Peyer's patch (tissue), 4 donors: ENCODE results near the gene RAB7A. TPM values are rescaled to one million over a fixed set of nuclear protein-coding genes. Genes with fewer than 3 reads are reported as not detected.
"Not testable (repeated sequence)": the region's sequence is repeated elsewhere in the genome, so short reads cannot be mapped to it uniquely, and the experiment has no call there.

Experiments
- DNase-seq, 3 donors: peaks; one replicate each; pipeline ENCODE4 v3.0.0-alpha.2; 2017 to 2019
- H3K27ac ChIP-seq, 4 donors: fragments of 200-600 bp; sonication (generic); one replicate each; pipeline ENCODE4 v1.5.1; 2016 to 2019
- H3K27me3 ChIP-seq, 2 donors: fragments of 200-600 bp; sonication (generic); one replicate each; pipeline ENCODE4 v1.5.1; 2019
- H3K36me3 ChIP-seq, 3 donors: fragments of 200-600 bp; sonication (generic); one replicate each; pipeline ENCODE4 v1.5.1; 2016 to 2019
- H3K4me1 ChIP-seq, 4 donors: fragments of 200-600 bp; sonication (generic); one replicate each; pipeline ENCODE4 v1.5.1; 2016 to 2019
- H3K4me3 ChIP-seq, 4 donors: fragments of 200-600 bp; sonication (generic); 1 replicate in 3 of 4; 2 replicates in 1 of 4; pipeline ENCODE4 v1.5.1; 2016 to 2019; ENCODE audit warnings: mild to moderate bottlenecking in 1 of 4
- H3K9me3 ChIP-seq, 4 donors: fragments of 200-600 bp; sonication (generic); one replicate each; pipeline ENCODE4 v1.5.1; 2016 to 2019; ENCODE audit warnings: mild to moderate bottlenecking in 1 of 4
- CTCF ChIP-seq, 6 experiments: fragments of 450-650 bp in 4 of 6; fragments of 200-600 bp in 2 of 6; sonication (generic) in 1 of 6; IDR thresholded peaks; one replicate each; pipeline ENCODE4 v1.5.1; 2017 to 2019; ENCODE audit warnings: antibody characterized with exemption in 6 of 6, mild to moderate bottlenecking in 3 of 6, moderate library complexity in 1 of 6
- POLR2A ChIP-seq, 2 donors: fragments of 450-650 bp; IDR thresholded peaks; one replicate each; pipeline ENCODE4 v1.5.1; 2017; ENCODE audit warnings: antibody characterized with exemption in 2 of 2, mild to moderate bottlenecking in 2 of 2, moderate library complexity in 2 of 2
- total RNA-seq, 4 donors: library from RNA; depleted of rRNA; stranded (reverse); fragments of >200 nt; gene quantifications; one replicate each; pipeline ENCODE4 v1.1.0, GENCODE V29; 2016

RAB7A gene
- total RNA-seq, 4 donors from 2014 or later: 96.6 to 116 (median 99.4) TPM

DNA sequence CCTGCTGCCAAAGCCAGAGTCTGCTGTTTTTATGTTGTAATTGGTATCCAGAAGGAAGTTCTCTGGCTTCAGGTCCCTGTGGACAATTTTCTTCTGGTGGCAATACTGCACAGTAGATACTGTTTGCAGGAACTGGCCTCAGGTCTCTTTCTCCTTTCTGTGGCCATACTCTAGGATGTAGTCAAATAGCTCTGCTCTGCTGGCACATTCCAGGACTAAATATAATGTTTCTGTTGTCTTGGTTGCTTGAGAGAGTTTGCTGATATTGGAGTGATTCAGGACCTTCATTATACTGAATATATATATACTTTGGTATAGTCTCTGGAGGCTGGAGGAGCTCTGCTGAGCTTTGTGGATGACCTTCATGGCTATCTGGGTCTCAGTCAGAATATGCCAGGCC lies 23.1 kb downstream of the RAB7A start:
- no peak overlapping the region for H3K27ac ChIP-seq
- no peak overlapping the region for H3K4me3 ChIP-seq
- peaks cover 0 to 6% (median 0%) of the 10 kb centered on the region in 3 donors for H3K36me3 ChIP-seq

DNA sequence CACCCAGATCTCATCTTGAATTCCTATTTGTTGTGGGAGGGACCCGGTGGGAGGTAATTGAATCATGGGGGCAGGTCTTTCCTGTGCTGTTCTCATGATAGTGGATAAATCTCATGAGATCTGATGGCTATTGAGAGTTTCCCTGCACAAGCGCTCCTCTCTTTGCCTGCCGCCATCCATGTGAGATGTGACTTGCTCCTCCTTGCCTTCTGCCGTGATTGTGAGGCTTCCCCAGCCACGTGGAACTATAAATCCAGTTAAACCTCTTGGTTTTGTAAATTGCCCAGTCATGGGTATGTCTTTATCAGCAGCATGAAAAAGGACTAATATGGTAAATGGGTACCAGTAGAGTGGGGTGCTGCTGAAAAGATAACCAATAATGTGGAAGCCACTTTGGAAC lies 23.6 kb downstream of the RAB7A start:
- H3K4me3 ChIP-seq, H3K36me3 ChIP-seq, H3K27me3 ChIP-seq, DNase-seq, H3K9me3 ChIP-seq, H3K27ac ChIP-seq: not testable (repeated sequence)
- peaks cover 0 to 34% (median 3%) of the 10 kb centered on the region in 4 donors for H3K4me1 ChIP-seq

More for the DNA sequence above, 23.1 kb downstream of the RAB7A start:
- Histone ChIP-seq H3K4me1 (peaks cover 0 to 34% (median 3%) of the 10 kb centered on the region in 4 donors), H3K27me3 (no peaks in the 10 kb centered on the region), H3K9me3 (no peaks in the 10 kb centered on the region)
- TF ChIP-seq POLR2A (IDR thresholded peaks at IDR 0.05) (no peak), CTCF (IDR thresholded peaks at IDR 0.05) (no peak)
- DNase-seq: no peak

- Histone ChIP-seq H3K4me3 (no peak overlapping the region), H3K9me3 (no peaks in the 10 kb centered on the region), H3K27ac (no peak overlapping the region), H3K27me3 (no peaks in the 10 kb centered on the region), H3K36me3 (peaks cover 0 to 4% (median 0%) of the 10 kb centered on the region in 3 donors), H3K4me1 (peaks cover 0 to 26% (median 0%) of the 10 kb centered on the region in 4 donors)
- TF ChIP-seq POLR2A (IDR thresholded peaks at IDR 0.05) (no peak), CTCF (IDR thresholded peaks at IDR 0.05) (no peak)
- DNase-seq: no peak
Measured at GRCh38 chr3:128753715-128754114, 27.7 kb downstream of the RAB7A start.

DNA sequence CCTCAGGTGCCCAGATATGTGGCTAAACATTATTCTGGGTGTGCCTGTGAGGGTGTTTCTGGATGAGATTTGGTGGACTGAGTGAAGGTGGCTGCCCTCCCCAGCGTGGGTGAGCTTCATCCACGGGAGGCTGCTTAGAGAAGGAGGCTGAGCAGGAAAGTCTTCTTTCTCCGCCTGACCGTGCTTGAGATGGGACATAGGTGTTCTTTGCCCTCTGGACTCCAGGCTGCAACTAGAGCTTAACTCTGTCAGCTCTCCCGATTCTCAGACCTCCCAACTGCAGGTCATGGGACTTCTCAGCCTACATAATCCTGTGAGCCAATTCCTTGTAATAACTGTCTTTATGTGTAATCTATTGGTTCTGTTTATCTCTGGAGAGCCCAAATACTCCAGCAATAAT lies 34.1 kb downstream of the RAB7A start:
- no peak for DNase-seq
- Histone ChIP-seq H3K4me1 (peaks cover 0 to 25% (median 0%) of the 10 kb centered on the region in 4 donors), H3K27me3 (no peaks in the 10 kb centered on the region), H3K9me3 (no peaks in the 10 kb centered on the region), H3K4me3 (no peak overlapping the region), H3K27ac (peak overlapping the region in 2 of 4 donors; percentile 32 to 36), H3K36me3 (no peaks in the 10 kb centered on the region)
- TF ChIP-seq POLR2A (IDR thresholded peaks at IDR 0.05) (no peak), CTCF (IDR thresholded peaks at IDR 0.05) (no peak)

- H3K4me1 ChIP-seq: peaks cover 0 to 25% (median 0%) of the 10 kb centered on the region in 4 donors
- H3K27ac ChIP-seq: no peak overlapping the region
Measured at GRCh38 chr3:128760881-128761280, 34.9 kb downstream of the RAB7A start.

DNA sequence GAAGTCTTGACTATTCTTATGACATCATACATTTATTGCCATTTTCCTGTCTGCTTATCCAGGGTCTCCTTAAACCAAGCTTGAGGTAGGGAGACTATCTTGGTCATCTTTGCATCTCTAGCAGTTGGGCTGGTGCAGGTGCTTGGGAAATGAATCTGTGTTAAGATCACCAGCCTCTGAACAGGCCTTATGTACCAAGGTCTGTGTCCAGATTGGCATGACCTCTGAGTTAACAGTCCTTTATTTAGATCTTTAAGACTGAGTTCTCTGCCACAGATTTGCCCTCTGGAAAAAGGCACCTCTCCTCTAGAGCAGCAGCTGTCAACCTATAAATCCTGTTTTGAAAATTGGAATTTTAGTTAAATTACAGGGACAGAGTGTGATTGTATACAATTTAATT lies 35.4 kb downstream of the RAB7A start:
- TF ChIP-seq CTCF (IDR thresholded peaks at IDR 0.05): no peak
- no peak for TF ChIP-seq POLR2A (IDR thresholded peaks at IDR 0.05)
- Histone ChIP-seq H3K9me3 (no peaks in the 10 kb centered on the region), H3K27ac (no peak overlapping the region), H3K27me3 (no peaks in the 10 kb centered on the region), H3K36me3 (no peaks in the 10 kb centered on the region), H3K4me3 (no peak overlapping the region), H3K4me1 (peaks cover 0 to 25% (median 0%) of the 10 kb centered on the region in 4 donors)
- DNase-seq: no peak

More at GRCh38 chr3:128760881-128761280, 34.9 kb downstream of the RAB7A start:
- no peaks in the 10 kb centered on the region for H3K9me3 ChIP-seq
- H3K36me3 ChIP-seq: no peaks in the 10 kb centered on the region
- DNase-seq: no peak
- H3K27me3 ChIP-seq: no peaks in the 10 kb centered on the region
- no peak overlapping the region for H3K4me3 ChIP-seq
- no peak for TF ChIP-seq POLR2A (IDR thresholded peaks at IDR 0.05)
- TF ChIP-seq CTCF (IDR thresholded peaks at IDR 0.05): no peak
